ENCODE results near the gene ERBB4. TPM values are rescaled to one million over a fixed set of nuclear protein-coding genes. Genes with fewer than 3 reads are reported as not detected.

Gene ERBB4
- total RNA-seq, 4 donors from 2014 or later = 0.16 to 12.7 (median 0.27) TPM; not detected in 1

DNA sequence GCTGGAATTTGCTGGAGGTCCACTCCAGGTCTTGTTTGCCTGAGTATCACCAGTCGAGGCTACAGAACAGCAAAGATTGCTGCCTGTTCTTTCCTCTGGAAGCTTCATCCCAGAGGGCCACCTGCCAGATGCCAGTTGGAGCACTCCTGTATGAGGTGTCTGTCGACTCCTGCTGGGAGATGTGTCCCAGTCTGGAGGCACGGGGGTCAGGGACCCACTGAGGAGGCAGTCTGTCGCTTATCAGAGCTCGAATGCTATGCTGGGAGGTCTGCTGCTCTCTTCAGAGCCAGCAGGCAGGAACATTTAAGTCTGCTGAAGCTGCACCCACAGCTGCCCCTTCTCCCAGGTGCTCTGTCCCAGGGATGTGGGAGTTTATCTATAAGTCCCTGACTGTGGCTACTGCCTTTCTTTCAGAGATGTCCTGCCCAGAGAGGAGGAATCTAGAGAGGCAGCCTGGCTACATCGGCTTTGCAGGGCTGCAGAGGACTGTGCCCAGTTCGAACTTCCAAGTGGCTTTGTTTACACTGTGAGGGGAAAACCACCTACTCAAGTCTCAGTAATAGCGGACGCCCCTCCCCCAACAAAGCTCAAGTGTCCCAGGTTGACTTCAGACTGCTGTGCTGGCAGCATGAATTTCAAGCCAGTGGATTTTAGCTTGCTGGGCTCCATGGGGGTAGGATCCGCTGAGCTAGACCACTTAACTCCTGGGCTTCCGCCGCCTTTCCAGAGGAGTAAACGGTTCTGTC, 301.1 kb downstream of the ERBB4 start:
- WGBS, 2 donors (ENCODE audit: low coverage in 1 of 2) = 45 to 47% methylated on average over 3 to 13 of the region's 13 CpGs
- intact Hi-C loops (cut with DNase I; ENCODE audit: low total_unique reads) = no loop called here
- H3K27ac ChIP-seq = no peak overlapping the region

GRCh38 chr2:212228743-212229171, 309.8 kb downstream of the ERBB4 start:
- Histone ChIP-seq H3K4me1 (no peaks in the 10 kb centered on the region), H3K27ac (no peak overlapping the region), H3K9me3 (no peaks in the 10 kb centered on the region), H3K4me3 (no peak overlapping the region), H3K27me3 (no peaks in the 10 kb centered on the region), H3K36me3 (no peaks in the 10 kb centered on the region)
- no peak for DNase-seq
- intact Hi-C loops (cut with DNase I; ENCODE audit: low total_unique reads) (no loop called here), in situ Hi-C loops (cut with MboI; ENCODE audit: low pct_ligation_motif_present in 1 of 4, low pct_unique_long_range_greater_than_20kb in 1 of 4, low sequenced_read_pairs in 3 of 4) (no loop called here)
- 14 to 16% methylated on average over 2 of the region's 2 CpGs for WGBS, 2 donors (ENCODE audit: low coverage in 1 of 2)
- no peak for TF ChIP-seq CTCF (IDR thresholded peaks at IDR 0.05)
- TF ChIP-seq POLR2A (IDR thresholded peaks at IDR 0.05) = no peak
- TF ChIP-seq POLR2AphosphoS5 (IDR thresholded peaks at IDR 0.05) = no peak
- TF ChIP-seq EP300 (IDR thresholded peaks at IDR 0.05; ENCODE audit: low read depth) = no peak

More for the DNA sequence above, 301.1 kb downstream of the ERBB4 start:
- H3K4me3 ChIP-seq = no peak overlapping the region
- H3K9me3 ChIP-seq = no peaks in the 10 kb centered on the region
- no peaks in the 10 kb centered on the region for H3K36me3 ChIP-seq
- no peaks in the 10 kb centered on the region for H3K4me1 ChIP-seq
- in situ Hi-C loops (cut with MboI; ENCODE audit: low pct_ligation_motif_present in 1 of 4, low pct_unique_long_range_greater_than_20kb in 1 of 4, low sequenced_read_pairs in 3 of 4) = no loop called here
- no peaks in the 10 kb centered on the region for H3K27me3 ChIP-seq
- no peak for DNase-seq
- TF ChIP-seq EP300 (IDR thresholded peaks at IDR 0.05; ENCODE audit: low read depth) (no peak), POLR2A (IDR thresholded peaks at IDR 0.05) (no peak), POLR2AphosphoS5 (IDR thresholded peaks at IDR 0.05) (no peak), CTCF (IDR thresholded peaks at IDR 0.05) (no peak)

GRCh38 chr2:212227755-212228154, 310.8 kb downstream of the ERBB4 start:
- intact Hi-C loops (cut with DNase I; ENCODE audit: low total_unique reads) (no loop called here), in situ Hi-C loops (cut with MboI; ENCODE audit: low pct_ligation_motif_present in 1 of 4, low pct_unique_long_range_greater_than_20kb in 1 of 4, low sequenced_read_pairs in 3 of 4) (no loop called here)
- no peaks in the 10 kb centered on the region for H3K27me3 ChIP-seq
- DNase-seq = no peak
- H3K9me3 ChIP-seq = no peaks in the 10 kb centered on the region
- no peak for TF ChIP-seq POLR2AphosphoS5 (IDR thresholded peaks at IDR 0.05)
- TF ChIP-seq CTCF (IDR thresholded peaks at IDR 0.05) = no peak
- TF ChIP-seq EP300 (IDR thresholded peaks at IDR 0.05; ENCODE audit: low read depth) = no peak
- TF ChIP-seq POLR2A (IDR thresholded peaks at IDR 0.05) = no peak
- no peaks in the 10 kb centered on the region for H3K36me3 ChIP-seq
- WGBS, 2 donors (ENCODE audit: low coverage in 1 of 2) = 36 to 42% methylated on average over 4 of the region's 4 CpGs
- no peak overlapping the region for H3K4me3 ChIP-seq
- no peaks in the 10 kb centered on the region for H3K4me1 ChIP-seq
- H3K27ac ChIP-seq = no peak overlapping the region

GRCh38 chr2:212226114-212226513, 312.5 kb downstream of the ERBB4 start:
- no peaks in the 10 kb centered on the region for H3K4me1 ChIP-seq
- TF ChIP-seq POLR2A (IDR thresholded peaks at IDR 0.05) = no peak
- TF ChIP-seq POLR2AphosphoS5 (IDR thresholded peaks at IDR 0.05) = no peak
- no peak for TF ChIP-seq EP300 (IDR thresholded peaks at IDR 0.05; ENCODE audit: low read depth)
- no peak for TF ChIP-seq CTCF (IDR thresholded peaks at IDR 0.05)
- DNase-seq = no peak
- in situ Hi-C loops (cut with MboI; ENCODE audit: low pct_ligation_motif_present in 1 of 4, low pct_unique_long_range_greater_than_20kb in 1 of 4, low sequenced_read_pairs in 3 of 4) (no loop called here), intact Hi-C loops (cut with DNase I; ENCODE audit: low total_unique reads) (no loop called here)
- no peak overlapping the region for H3K27ac ChIP-seq
- no peaks in the 10 kb centered on the region for H3K27me3 ChIP-seq
- WGBS, 2 donors (ENCODE audit: low coverage in 1 of 2) = 91 to 100% methylated on average over 1 of the region's 1 CpG
- no peaks in the 10 kb centered on the region for H3K36me3 ChIP-seq
- H3K4me3 ChIP-seq = no peak overlapping the region
- H3K9me3 ChIP-seq = no peaks in the 10 kb centered on the region

Data from transverse colon (tissue), 4 donors.